ENCODE measurements around the gene YBX3.

DNA sequence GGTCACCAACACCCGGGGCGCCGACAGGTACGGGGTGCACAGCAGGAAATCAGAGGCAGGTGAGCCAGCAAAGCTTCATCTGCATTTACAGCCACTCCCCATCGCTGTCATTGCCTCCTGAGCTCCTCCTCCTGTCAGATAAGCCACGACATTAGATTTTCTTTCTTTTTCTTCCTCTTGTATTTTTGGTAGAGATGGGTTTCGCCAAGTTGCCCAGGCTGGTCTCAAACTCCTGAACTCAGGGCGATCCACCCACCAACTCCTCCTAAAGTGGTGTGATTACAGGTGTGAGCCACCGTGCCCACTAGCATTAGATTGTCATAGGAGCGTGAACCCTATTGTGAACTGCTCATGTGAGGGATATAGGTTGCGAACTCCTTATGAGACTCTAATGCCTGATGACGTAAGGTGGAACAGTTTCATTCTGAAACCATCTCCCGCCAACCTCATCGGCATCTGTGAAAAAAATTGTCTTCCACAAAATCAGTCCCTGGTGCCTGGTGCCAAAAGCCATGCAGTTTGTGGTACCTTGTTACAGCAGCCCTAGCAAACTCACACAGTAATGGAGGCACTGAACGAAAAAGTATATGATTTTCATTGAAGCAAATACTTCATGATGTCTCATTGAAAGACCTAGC lies 50.8 kb downstream of the YBX3 start:
- no peak for TF ChIP-seq YY1 (IDR thresholded peaks at IDR 0.05; ENCODE audit: low read depth)
- TF ChIP-seq, protein P1, sequence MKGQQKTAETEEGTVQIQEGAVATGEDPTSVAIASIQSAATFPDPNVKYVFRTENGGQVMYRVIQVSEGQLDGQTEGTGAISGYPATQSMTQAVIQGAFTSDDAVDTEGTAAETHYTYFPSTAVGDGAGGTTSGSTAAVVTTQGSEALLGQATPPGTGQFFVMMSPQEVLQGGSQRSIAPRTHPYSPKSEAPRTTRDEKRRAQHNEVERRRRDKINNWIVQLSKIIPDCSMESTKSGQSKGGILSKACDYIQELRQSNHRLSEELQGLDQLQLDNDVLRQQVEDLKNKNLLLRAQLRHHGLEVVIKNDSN (IDR thresholded peaks at IDR 0.05) = no peak
- no peak for TF ChIP-seq TEAD4 (IDR thresholded peaks at IDR 0.05)
- no peak for TF ChIP-seq ZBTB7A (IDR thresholded peaks at IDR 0.05; ENCODE audit: low read depth)
- TF ChIP-seq, protein P2, sequence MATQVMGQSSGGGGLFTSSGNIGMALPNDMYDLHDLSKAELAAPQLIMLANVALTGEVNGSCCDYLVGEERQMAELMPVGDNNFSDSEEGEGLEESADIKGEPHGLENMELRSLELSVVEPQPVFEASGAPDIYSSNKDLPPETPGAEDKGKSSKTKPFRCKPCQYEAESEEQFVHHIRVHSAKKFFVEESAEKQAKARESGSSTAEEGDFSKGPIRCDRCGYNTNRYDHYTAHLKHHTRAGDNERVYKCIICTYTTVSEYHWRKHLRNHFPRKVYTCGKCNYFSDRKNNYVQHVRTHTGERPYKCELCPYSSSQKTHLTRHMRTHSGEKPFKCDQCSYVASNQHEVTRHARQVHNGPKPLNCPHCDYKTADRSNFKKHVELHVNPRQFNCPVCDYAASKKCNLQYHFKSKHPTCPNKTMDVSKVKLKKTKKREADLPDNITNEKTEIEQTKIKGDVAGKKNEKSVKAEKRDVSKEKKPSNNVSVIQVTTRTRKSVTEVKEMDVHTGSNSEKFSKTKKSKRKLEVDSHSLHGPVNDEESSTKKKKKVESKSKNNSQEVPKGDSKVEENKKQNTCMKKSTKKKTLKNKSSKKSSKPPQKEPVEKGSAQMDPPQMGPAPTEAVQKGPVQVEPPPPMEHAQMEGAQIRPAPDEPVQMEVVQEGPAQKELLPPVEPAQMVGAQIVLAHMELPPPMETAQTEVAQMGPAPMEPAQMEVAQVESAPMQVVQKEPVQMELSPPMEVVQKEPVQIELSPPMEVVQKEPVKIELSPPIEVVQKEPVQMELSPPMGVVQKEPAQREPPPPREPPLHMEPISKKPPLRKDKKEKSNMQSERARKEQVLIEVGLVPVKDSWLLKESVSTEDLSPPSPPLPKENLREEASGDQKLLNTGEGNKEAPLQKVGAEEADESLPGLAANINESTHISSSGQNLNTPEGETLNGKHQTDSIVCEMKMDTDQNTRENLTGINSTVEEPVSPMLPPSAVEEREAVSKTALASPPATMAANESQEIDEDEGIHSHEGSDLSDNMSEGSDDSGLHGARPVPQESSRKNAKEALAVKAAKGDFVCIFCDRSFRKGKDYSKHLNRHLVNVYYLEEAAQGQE (IDR thresholded peaks at IDR 0.05; ENCODE audit: low read depth) = no peak
- TF ChIP-seq EP300 (IDR thresholded peaks at IDR 0.05; ENCODE audit: borderline replicate concordance) = no peak
- no peak for TF ChIP-seq FOXM1 (IDR thresholded peaks at IDR 0.05; ENCODE audit: borderline replicate concordance, low read depth)
- no peak for TF ChIP-seq CREB1 (IDR thresholded peaks at IDR 0.05; ENCODE audit: low read depth)
